CD4-positive, alpha-beta T cell treated with Interleukin-15 for 1 hour (primary cell): ENCODE results near the gene PDP2.
"Not testable (repeated sequence)": the region's sequence is repeated elsewhere in the genome, so short reads cannot be mapped to it uniquely, and the experiment has no call there.

Experiments
- DNase-seq: peaks from one replicate; pipeline ENCODE4 v3.0.0-alpha.2; 2020

PDP2 gene

DNA sequence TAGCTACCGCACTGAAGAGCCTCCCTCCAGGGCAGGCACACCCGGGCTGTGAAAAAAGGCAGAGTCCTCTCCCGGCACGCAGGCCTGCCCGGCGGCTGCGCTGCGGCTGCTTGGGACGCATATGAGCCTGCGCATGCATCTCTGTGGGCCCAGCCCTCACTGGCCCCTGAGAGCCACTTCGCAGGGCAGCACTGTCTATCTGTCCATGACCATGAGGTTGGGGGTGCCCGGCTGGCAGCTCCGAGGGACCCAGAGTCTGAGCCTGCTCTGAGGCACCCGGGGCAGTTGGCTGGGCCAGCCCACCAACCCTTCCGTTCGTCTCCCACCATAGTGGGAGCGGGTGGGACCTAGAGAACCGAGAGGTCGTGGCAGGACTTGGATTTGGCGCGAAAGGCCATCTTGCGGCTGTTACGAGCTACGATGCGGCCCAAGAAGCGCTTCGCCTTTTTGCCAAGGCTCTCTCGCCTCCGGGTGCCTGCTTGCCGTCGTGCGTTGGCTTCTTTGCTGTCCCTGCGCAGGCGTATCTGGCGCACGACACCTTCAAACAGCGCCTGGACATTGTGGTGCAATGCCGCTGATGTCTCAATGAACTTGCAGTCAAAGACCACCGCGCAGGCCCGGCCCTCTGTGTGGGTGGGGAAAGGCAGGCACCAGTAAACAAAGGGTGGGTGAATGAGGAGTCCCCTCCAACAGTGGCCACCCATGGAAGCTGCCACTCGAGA is 41.6 kb downstream of the PDP2 start:
- no peak for DNase-seq

DNA sequence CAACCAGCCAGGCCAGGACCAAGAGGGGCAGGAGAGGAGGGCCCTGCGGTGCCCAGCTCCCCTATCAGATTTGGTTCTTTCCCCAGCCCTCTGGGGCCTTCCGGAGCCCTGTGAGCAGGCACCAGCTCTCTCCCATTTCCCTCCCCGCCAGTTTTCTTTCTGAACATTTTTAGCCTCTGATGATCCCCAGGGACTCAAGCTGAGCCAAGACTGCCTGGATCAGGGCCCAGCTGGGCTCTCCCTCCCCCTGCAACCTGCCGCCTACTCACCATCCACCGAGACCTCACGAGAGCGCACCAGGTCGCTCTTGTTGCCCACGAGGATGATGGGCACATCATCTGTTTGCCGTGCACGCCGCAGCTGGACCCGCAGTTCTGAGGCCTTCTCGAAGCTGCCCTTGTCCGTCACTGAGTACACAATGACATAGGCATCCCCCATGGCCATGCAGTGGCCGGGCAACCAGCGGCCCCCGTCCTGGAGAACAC is 43.0 kb downstream of the PDP2 start:
- DNase-seq = no peak

DNA sequence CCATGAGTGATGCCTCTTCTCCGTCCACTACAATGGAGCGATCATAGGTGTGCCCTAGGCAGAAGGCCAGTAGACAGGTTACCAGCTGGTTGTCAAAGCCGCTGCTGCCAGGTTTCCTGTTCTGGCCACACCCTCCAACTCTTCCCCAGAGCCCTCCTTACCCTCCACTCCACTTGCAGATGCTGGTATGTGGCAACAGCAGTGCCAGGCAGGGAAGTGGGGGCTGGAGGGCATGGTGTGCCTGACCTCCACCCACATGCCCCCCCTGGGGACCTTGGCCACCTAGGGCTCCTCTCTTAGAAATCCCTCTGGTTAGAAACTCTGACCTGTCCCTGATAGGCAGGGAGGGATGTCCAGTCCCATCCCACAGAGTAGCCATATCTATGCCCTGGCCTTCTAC is 43.6 kb downstream of the PDP2 start:
- no peak for DNase-seq

DNA sequence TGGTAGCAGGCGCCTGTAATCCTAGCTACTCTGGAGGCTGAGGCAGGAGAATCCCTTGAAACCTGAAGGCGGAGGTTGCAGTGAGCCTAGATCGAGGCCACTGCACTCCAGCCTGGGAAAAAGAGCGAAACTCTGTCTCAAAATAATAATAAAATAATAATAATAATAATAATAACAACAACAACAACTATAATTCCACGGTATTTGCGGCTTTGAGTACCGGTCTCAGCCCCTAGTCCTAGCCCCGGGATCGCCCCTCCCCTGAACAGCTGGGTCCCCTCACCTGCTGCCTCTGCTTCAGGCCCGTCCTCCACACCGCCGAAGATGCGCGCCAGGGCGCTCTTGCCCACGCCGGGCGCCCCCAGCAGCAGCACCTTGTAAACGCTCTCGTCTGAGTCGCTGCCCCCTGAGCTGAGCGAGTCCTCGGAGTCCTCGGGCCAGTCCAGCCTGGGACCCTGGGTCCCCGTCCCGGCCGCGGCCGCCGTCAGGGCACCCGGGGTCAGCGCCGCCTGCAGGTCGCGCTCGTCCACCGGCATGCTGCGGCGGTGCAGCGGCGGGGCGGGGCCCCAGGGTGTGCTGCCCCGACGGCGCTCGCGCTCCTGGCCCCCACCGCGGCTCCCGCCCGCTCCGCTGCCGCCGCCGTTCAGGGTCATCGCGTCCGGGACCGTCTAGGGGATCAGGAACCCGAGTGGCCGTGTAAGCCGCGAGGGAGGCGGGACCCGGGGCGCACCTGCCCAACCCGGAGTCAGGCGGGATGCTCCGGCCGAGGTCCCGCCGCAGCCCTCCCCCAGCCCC is 44.4 kb downstream of the PDP2 start:
- no peak for DNase-seq

DNA sequence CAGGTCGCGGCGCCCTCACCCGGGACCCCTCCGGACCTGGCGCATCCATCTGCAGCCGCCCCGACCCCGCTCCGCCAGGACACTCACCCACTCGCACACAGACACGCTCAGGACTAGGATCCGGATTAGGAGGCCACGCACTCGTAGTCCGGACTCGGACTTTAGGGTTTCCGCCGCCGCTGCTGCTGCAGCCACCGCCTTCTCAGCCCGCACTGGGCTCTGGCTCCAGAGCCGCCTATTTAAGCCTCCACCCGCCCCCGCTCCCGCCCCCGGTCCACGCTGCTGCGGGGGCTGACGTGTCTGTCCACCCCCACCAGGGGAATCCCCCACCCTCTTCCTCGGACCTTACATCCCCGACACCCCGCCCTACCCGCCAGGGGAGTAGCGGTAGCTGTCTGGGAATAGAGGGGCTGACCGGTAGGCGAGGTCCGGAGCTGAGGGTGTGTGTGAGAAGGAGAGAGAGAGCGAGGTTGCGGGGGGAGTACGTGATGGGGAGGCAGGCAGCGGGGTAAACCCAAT is 45.1 kb downstream of the PDP2 start, which contains the start of gene RRAD:
Gene RRAD (minus strand): TSS at position 214 of the 519 bp plus-strand sequence. CDS start 356 bp downstream, outside the sequence.
- DNase-seq = peak; percentile 48

DNA sequence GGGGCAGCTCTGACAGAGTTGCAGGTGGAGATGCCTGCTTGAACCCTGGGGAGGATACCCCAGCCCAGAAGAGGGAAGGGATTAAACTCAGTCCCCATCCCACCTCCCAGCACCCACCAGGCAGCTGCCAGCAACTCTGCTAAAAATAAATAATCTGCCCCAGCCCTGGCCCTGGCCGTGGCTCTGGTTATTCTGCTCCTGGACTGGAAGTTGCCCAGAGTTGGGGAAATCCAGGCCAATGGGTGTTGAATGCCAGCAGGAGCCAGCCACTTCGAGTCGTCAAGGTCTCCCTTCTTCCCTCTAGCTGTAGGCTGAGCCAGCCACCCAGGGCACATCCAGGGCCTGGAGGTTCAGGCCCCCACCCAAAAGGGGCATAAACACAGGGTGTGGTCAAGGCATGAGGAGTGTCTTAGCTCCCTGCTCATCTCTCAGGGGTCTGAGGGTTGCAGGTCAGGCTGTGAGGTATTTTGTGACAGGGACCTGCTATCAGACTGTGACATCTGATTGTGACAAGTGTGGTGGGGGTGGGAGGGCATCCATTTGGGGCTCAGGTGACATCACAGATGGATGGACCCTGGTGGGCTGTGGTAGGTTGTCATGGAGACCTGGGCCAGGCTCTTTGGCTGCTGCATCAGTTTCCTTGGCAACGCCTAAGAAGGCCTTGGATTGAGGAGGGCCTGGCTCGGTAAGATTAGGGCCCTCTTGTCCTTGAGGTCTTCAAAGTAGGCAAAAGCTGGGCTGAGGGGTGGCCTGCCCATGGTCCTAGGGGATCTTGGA is 46.0 kb downstream of the PDP2 start:
- DNase-seq = no peak

DNA sequence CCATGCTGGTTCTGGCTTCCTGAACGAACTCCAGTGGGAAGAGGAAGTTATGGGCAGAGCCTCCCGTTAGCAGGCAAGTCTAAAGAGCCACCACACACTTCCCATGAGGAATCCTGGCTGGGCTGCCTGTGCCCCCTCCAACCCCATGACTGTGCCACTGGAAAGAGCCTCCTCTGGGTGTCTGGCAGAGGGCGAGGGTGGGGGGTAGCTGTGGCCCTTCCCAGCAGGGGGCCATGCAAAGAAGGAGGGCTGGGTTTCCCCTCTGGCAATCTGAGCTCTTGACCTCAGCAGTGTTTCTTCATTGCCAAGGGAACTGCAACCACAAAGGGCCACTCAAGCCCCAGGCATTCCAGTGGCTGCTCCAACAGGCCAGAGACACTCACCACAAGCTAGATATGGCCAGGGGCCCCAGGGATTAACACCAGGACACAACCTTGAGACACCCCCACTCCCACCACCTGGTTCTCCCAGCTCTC is 46.7 kb downstream of the PDP2 start:
- DNase-seq = peak; percentile 35

DNA sequence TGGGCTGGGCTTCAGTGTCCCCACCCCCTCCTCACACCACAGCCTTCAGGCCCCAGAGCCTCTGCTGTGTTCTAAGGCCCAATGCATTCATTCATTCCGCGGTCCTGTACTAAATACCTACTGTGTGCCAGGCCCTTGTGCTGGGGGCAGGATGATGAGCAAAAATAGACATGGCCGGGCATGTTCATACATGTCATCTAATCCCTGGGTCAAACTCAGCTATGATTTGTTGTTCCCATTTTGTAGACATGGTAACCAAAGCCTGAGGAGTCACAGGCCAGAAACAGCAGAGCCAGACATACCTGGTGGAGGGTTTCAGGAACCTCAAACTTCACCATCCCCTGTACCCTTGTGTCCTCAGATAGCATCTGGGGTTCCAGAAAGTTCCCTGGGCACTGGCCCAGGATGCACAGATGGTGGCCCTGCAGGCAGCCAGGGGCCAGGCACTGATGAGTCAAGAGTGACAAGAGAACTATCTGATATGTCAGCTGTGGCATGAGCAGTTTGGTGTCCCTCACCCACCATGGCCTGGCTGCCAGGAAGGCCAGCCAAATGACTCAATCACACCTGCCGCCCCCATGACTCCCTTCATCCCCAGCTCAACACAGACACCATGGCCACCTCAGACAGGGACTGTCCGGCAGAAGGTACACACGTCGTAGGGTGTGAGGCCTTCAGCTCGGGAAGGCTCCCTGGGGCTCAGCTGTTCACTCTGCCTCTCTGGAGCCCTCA is 47.8 kb downstream of the PDP2 start:
- DNase-seq = no peak

DNA sequence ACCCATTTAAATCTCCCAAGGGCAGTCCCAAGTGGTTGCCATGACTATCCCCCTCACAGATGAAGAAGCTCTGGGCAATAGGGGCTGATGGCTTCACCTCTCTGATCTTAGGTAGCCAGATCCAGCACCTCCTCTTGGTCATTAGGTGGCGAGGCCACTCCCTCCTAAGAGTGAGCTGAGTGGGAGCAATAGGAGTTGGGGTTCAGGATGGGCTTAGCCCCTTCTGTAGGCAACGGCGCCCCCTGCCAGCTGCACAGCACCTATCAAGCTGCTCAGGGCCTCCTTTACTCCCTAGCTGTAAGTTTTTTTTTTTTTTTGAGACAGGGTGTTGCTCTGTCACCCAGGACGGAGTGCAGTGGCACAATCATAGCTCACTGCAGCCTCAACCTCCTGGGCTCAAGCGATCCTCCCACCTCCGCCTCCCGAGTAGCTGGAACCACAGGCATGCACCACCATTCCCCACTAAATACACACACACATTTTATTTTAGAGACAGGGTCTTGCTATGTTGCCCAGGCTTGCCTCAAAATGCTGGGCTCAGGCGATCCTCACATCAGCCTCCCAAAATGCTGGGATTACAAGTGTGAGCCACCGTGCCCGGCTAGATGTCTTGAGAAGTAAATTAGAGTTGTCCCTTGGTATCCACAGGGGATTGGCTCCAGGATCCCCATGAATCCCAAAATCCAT is 48.5 kb downstream of the PDP2 start:
- DNase-seq = no peak

DNA sequence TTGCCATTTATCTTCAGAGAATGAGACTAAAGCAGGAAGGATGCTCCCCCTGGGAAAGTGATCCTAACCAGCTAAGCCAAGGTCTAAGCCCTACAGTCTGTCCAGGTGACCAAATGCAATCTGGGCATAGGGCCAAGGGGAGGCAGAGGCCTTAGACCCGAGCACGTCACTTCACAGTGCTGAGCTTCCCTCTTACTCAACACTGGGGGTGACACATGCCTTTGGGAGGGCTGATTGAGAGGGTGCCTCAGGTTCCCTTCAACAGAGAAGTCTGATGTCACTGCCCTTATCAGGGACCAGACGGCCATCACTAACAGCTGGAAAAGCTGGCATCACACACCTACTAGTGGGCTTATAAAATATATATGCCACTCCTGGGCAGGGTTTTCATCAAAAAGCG is 49.9 kb downstream of the PDP2 start:
- DNase-seq = no peak

DNA sequence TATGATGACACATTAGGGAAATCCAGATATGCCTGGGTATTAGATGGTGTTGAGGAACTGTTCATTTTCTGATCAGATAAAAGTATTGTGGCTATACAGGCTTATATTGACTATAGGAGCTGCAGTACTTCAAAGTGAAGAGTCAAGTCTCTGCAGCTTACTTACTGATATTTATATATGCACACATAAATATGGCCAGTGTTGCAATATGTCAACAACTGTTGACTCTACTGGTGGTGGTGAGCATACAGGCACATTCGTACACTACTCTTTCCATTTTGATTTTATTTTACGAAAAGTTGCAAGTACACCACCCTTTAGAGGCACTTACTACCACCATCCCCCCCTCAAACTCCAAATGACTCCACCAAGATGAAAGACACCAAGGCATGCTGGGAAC is 51.4 kb downstream of the PDP2 start:
- DNase-seq = no peak

DNA sequence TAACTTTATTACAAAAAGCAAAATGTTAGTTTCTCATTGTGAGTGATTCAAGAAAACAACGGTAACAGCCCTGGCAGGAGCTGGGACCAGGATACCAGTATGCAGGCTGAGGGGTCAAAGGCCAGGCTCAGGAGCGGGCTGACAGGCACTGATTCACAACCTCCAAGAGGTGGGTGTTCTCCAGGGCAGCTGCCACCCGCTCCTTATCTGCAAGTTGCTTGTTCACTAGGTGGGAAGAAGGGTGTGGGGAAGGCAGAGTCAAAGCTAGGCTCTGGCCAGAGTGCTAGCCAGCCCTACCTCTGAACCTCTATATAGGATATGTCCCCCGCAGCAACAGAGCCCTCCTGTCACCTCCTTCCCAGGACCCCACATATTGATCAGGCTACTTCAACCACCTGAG is 51.8 kb downstream of the PDP2 start:
- DNase-seq = no peak

DNA sequence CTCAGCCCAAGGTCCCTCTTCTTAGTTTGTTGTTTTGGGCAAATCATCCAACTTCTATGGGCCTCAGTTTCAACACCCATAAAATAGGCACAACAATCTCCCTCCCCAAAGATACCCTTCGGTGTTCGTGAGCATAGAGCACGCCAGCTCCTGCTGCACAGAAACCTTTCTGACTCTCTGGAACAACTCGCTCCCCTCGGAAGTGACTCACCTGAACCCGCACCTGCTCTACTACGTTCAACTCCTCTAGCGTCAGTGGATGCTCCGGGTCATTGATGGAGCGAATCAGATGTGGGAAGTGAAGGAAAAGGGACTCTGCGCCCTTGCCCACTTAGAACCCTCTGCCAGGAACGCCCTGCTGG is 53.4 kb downstream of the PDP2 start:
- peak; percentile 35 for DNase-seq

DNA sequence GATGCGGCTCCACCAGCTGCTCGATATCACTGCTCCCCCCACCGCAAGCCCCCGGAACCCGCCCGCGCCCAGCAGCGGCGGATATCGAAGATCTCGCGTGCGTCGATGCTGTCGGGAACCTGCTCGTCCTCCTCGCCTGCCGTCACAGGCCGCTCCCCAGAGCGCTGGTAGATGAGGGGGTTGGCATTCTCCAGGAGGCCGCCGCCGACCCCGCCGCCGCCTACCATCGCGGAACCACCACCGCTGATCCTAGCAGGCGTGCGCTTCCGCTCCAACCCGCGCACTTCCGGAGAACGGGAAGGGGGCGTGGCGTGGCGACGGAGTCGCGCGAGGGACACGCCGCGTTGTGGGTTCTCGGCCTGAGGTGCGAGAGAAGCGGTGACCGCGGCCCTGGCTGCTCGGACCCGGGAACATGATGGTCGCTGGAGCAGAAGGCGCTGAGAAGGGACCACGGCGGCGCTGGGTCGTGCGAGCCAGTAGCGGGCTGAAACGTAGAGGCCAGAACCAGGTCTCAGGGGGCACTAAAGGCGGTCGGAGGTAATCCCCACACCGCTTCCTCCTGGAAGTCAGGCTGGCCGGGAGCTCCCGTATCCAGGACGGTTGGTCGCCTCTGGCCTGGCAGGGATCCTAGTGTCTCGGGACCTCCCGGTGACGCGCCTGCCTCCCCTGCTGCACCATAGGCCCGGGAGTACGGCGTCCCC is 54.0 kb downstream of the PDP2 start, which contains the start of gene CIAO2B:
Gene CIAO2B (minus strand): TSS at position 265 of the 701 bp plus-strand sequence. CDS start 38 bp downstream, at position 227.
- DNase-seq = peak; percentile 87

DNA sequence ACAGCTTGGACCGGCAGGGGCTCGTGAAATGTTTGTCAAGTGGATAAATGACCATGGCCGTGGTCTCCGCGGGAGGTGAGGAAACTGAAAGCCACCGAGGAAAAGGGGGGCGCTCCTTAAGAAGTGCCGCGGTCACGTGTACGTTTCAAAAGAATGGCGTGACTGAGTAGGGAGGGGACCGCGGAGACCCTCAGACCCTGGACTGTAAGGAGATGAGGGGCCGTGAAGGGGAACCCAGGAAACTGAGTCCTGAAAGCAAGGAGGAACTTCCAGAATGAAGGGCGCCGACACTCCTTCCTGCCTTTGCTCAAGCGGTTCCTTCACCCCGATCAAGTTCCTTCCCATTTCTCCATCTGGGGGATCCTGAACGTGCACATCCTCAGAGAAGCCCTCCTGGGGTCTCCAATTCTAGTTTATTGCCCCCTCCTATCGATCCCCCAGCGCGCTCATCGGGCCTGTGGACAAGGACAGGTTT is 54.6 kb downstream of the PDP2 start:
- not testable (repeated sequence) for DNase-seq

DNA sequence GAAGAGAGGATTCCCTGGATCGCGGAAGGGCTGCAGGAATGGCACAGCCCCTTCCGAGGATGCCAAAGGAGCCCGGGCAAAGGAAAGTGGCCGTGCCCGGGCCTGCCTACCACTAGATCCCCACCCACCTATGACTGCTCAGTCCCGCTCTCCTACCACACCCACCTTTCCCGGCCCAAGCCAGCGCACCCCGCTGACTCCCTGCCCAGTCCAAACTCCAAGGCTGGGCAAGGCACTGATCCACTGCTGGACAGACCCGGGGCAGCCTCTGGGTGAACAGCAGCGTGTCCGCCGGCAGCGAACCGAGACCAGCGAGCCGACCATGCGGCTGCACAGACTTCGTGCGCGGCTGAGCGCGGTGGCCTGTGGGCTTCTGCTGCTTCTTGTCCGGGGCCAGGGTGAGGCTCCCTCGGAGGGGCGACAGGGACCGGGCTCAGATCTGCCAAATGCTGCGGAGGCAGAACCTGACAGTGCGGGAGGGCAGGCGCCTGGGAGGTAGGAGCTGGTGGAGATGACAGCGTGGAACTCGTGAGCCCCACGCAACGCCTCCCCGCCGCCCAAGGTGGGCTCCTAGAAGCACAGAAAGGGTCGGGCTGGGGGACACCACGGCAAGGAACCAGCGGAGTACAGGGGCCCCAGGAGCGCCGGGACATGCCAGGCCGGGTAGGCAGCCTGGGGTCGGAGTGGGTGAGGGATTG is 55.1 kb downstream of the PDP2 start, which contains the start of gene CES2:
Gene CES2 (plus strand): TSS at position 203 of the 698 bp plus-strand sequence. CDS start 120 bp downstream, at position 323.
- no peak for DNase-seq

DNA sequence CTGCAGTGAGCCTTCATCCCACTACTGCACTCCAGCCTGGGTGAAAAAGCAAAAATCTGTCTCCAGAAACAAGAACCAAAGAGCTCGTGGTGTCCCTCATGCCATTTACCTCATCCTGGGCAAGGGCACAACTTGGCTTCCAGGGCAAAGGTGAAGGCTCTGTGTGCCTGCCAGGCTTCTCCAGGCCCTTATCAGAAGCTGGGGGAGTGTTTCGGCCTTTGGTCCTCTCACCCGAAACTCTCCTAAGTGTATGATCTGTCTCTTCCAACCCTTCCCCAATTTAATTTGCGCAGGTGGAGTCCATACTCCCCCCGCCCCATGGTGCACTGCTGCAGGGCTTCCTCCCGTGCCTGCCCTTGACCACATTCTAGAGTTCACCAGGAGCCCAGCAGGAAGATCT is 56.1 kb downstream of the PDP2 start:
- DNase-seq = no peak

DNA sequence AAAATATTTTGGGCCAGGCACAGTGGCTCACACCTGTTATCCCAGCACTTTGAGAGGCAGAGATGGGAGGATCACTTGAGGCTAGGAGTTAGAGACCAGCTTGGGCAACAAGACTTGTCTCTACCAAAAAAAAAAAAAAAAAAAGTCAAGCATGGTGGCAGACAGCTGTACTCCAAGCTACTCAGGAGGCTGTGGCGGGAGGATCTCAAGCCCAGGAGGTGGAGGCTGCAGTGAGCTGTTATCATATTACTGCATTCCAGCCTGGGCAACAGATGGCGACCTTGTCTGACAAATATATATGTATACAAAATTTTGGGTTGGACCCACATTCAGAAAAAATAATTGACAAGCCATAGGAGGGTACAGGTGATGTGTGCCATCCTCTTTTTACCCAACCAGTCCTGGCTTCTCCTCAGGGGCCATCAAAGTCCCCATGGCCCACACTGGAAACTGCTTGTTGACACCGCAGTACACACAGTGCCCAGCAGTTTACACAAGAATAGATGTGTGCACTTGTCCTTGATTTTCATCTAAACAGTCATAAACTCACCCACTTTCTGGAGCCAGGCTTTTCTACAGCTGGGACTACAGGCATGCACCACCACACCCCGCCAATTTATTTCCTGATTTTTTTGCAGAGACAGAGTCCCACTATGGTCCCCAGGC is 56.7 kb downstream of the PDP2 start:
- DNase-seq = no peak

DNA sequence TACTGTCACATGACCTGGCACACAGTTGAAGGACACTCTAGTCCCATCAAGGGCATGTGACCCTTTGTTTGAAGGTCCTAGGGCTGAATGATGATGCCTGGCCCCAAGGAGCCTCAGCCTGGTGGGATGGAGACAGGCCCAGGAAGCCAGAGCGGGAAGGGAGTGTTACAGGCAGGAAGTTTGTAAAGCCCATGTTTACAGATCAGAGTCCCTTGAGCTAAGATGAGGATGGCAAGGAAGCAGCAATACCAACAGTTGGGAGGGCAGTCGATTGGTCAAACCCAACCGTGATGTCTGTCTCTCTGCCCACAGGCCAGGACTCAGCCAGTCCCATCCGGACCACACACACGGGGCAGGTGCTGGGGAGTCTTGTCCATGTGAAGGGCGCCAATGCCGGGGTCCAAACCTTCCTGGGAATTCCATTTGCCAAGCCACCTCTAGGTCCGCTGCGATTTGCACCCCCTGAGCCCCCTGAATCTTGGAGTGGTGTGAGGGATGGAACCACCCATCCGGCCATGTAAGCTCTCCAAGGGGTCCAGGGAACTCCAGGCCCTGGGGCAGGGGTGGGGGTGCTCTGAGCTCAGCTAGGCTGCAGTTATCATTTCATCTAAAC is 57.5 kb downstream of the PDP2 start:
- DNase-seq = no peak
